Measurements from ENCODE around the gene MAGI3.
"Not testable (repeated sequence)": the region's sequence is repeated elsewhere in the genome, so short reads cannot be mapped to it uniquely, and the experiment has no call there.

Gene MAGI3

GRCh38 chr1:113575744-113576260, 185.5 kb downstream of the MAGI3 start:
- DNase-seq (ENCODE audit: low read depth in 3 of 3, low spot score in 1 of 3): not testable (repeated sequence)

- no peak for DNase-seq (ENCODE audit: low read depth in 3 of 3, low spot score in 1 of 3)
Observed at GRCh38 chr1:113576271-113576670, 186.0 kb downstream of the MAGI3 start.

- DNase-seq (ENCODE audit: low read depth in 3 of 3, low spot score in 1 of 3): no peak
Observed at GRCh38 chr1:113579256-113580018, 189.1 kb downstream of the MAGI3 start.

- no peak for DNase-seq (ENCODE audit: low read depth in 3 of 3, low spot score in 1 of 3)
Observed at GRCh38 chr1:113581323-113581722, 191.0 kb downstream of the MAGI3 start.

- DNase-seq (ENCODE audit: low read depth in 3 of 3, low spot score in 1 of 3): no peak
Observed at GRCh38 chr1:113582084-113582483, 191.8 kb downstream of the MAGI3 start.

- DNase-seq (ENCODE audit: low read depth in 3 of 3, low spot score in 1 of 3): no peak
Observed at GRCh38 chr1:113587475-113587874, 197.2 kb downstream of the MAGI3 start.

- no peak for DNase-seq (ENCODE audit: low read depth in 3 of 3, low spot score in 1 of 3)
Observed at GRCh38 chr1:113592230-113592629, 201.9 kb downstream of the MAGI3 start.

- no peak for DNase-seq (ENCODE audit: low read depth in 3 of 3, low spot score in 1 of 3)
Observed at GRCh38 chr1:113593550-113594297, 203.4 kb downstream of the MAGI3 start.

GRCh38 chr1:113604466-113604865, 214.2 kb downstream of the MAGI3 start:
- not testable (repeated sequence) for DNase-seq (ENCODE audit: low read depth in 3 of 3, low spot score in 1 of 3)

- DNase-seq (ENCODE audit: low read depth in 3 of 3, low spot score in 1 of 3): no peak
Observed at GRCh38 chr1:113605146-113605545, 214.8 kb downstream of the MAGI3 start.

GRCh38 chr1:113608399-113608798, 218.1 kb downstream of the MAGI3 start:
- no peak for DNase-seq (ENCODE audit: low read depth in 3 of 3, low spot score in 1 of 3)

- no peak for DNase-seq (ENCODE audit: low read depth in 3 of 3, low spot score in 1 of 3)
Observed at GRCh38 chr1:113610372-113610771, 220.1 kb downstream of the MAGI3 start.

GRCh38 chr1:113615425-113615824, 225.1 kb downstream of the MAGI3 start:
- no peak for DNase-seq (ENCODE audit: low read depth in 3 of 3, low spot score in 1 of 3)

- no peak for DNase-seq (ENCODE audit: low read depth in 3 of 3, low spot score in 1 of 3)
Observed at GRCh38 chr1:113616156-113616555, 225.8 kb downstream of the MAGI3 start.

- no peak for DNase-seq (ENCODE audit: low read depth in 3 of 3, low spot score in 1 of 3)
Observed at GRCh38 chr1:113617438-113618141, 227.3 kb downstream of the MAGI3 start.

GRCh38 chr1:113628997-113629396, 238.7 kb downstream of the MAGI3 start:
- no peak for DNase-seq (ENCODE audit: low read depth in 3 of 3, low spot score in 1 of 3)

GRCh38 chr1:113630340-113631327, 240.3 kb downstream of the MAGI3 start:
- DNase-seq (ENCODE audit: low read depth in 3 of 3, low spot score in 1 of 3): no peak

- no peak for DNase-seq (ENCODE audit: low read depth in 3 of 3, low spot score in 1 of 3)
Observed at GRCh38 chr1:113641396-113641795, 251.1 kb downstream of the MAGI3 start.

GRCh38 chr1:113647164-113647563, 256.8 kb downstream of the MAGI3 start:
- no peak for DNase-seq (ENCODE audit: low read depth in 3 of 3, low spot score in 1 of 3)

- no peak for DNase-seq (ENCODE audit: low read depth in 3 of 3, low spot score in 1 of 3)
Observed at GRCh38 chr1:113648478-113648877, 258.2 kb downstream of the MAGI3 start.
